IMR-90 (cell line): ENCODE results near the gene ETV6. TPM values are rescaled to one million over a fixed set of nuclear protein-coding genes. Genes with fewer than 3 reads are reported as not detected.
A peak's percentile ranks its signal among the peaks of the same experiment; 100 is the strongest.

Experiments
- ATAC-seq: fragments of 200-7000 bp; cut with Tn5 transposase; 2 replicates; pipeline ENCODE4 v1.9.1; 2020; ENCODE audit warnings: low read depth, mild to moderate bottlenecking, moderate library complexity
- BruUV-seq: library from RNA; stranded (reverse); fragments of 400-500 nt; replicated peaks from 2 replicates; lab custom pipeline; 2021; lab: Mats Ljungman, UMichigan
- CTCF ChIA-PET: fragments of 300-600 bp; formaldehyde crosslinking; extraction: SDS; loops from one replicate; lab custom pipeline; 2021; ENCODE audit warnings: antibody characterized with exemption; lab: Yijun Ruan, JAX
- POLR2A ChIA-PET: fragments of 300-600 bp; sonication (Branson Sonifier 250); formaldehyde crosslinking; loops from one replicate; lab custom pipeline; 2022; ENCODE audit warnings: antibody characterized with exemption; ENCODE audit not compliant: unreplicated experiment; lab: Charles Lee
- DNase-seq: peaks from one replicate; pipeline ENCODE4 v3.0.0; 2013
- H2AFZ ChIP-seq: replicated peaks from 2 replicates; pipeline ENCODE3; 2013; ENCODE audit warnings: low read length, mild to moderate bottlenecking; ENCODE audit not compliant: poor library complexity
- H2AK5ac ChIP-seq: 2 replicates; pipeline ENCODE4 v1.6.1; 2013; ENCODE audit warnings: low read depth, low read length, inconsistent platforms
- H2AK9ac ChIP-seq: replicated peaks from 2 replicates; pipeline ENCODE3; 2013; ENCODE audit warnings: mild to moderate bottlenecking, low read depth, low read length, moderate library complexity; ENCODE audit not compliant: poor library complexity
- H2BK120ac ChIP-seq: 2 replicates; pipeline ENCODE4 v1.6.1; 2013; ENCODE audit warnings: low read depth, low read length, inconsistent platforms
- H2BK15ac ChIP-seq: 3 replicates; pipeline ENCODE4 v1.6.1; 2013; ENCODE audit warnings: low read depth, low read length, inconsistent platforms
- H2BK20ac ChIP-seq: 2 replicates; pipeline ENCODE4 v1.6.1; 2013; ENCODE audit warnings: low read depth, mild to moderate bottlenecking, inconsistent platforms, low read length, moderate library complexity
- H2BK5ac ChIP-seq: 2 replicates; pipeline ENCODE4 v1.6.1; 2013; ENCODE audit warnings: mild to moderate bottlenecking, low read depth, low read length, inconsistent platforms; ENCODE audit not compliant: poor library complexity, severe bottlenecking
- H3K14ac ChIP-seq: replicated peaks from 2 replicates; pipeline ENCODE4 v1.6.1; 2013; ENCODE audit warnings: low read depth, low read length, inconsistent platforms
- H3K18ac ChIP-seq: 2 replicates; pipeline ENCODE4 v1.6.1; 2013; ENCODE audit warnings: low read depth, low read length, control low read depth
- H3K23ac ChIP-seq: 2 replicates; pipeline ENCODE4 v1.6.1; 2013; ENCODE audit warnings: low read depth, low read length, inconsistent platforms
- H3K27ac ChIP-seq: 2 replicates; pipeline ENCODE4 v1.5.1; 2013; ENCODE audit warnings: mild to moderate bottlenecking, control low read depth, low read length; ENCODE audit not compliant: insufficient read depth
- H3K27me3 ChIP-seq: 2 replicates; pipeline ENCODE4 v1.6.1; 2013; ENCODE audit warnings: low read length; ENCODE audit not compliant: control insufficient read depth, insufficient read depth
- H3K36me3 ChIP-seq: 2 replicates; pipeline ENCODE4 v1.6.1; 2013; ENCODE audit warnings: low read length, mixed read lengths; ENCODE audit not compliant: control insufficient read depth, insufficient read depth
- H3K4ac ChIP-seq: 2 replicates; pipeline ENCODE4 v1.6.1; 2013; ENCODE audit warnings: low read depth, low read length, inconsistent platforms
- H3K4me1 ChIP-seq: 2 replicates; pipeline ENCODE4 v1.6.1; 2013; ENCODE audit warnings: low read length, mixed read lengths; ENCODE audit not compliant: control insufficient read depth, insufficient read depth
- H3K4me2 ChIP-seq: 2 replicates; pipeline ENCODE4 v1.6.1; 2013; ENCODE audit warnings: low read depth, mild to moderate bottlenecking, control low read depth, low read length, moderate library complexity
- H3K4me3 ChIP-seq: 2 replicates; pipeline ENCODE4 v1.5.1; 2013; ENCODE audit warnings: low read depth, mild to moderate bottlenecking, control low read depth, low read length, moderate library complexity; ENCODE audit not compliant: insufficient read depth
- H3K56ac ChIP-seq: 2 replicates; pipeline ENCODE4 v1.6.1; 2013; ENCODE audit warnings: low read length, inconsistent platforms; ENCODE audit not compliant: insufficient read depth; ENCODE audit errors: extremely low read depth
- H3K79me1 ChIP-seq, 2 experiments: 2 replicates each; pipeline ENCODE4 v1.6.1; 2013; ENCODE audit warnings: low read length in 2 of 2, inconsistent platforms in 1 of 2, low read depth in 1 of 2
- H3K9ac ChIP-seq: 2 replicates; pipeline ENCODE4 v1.6.1; 2013; ENCODE audit warnings: low read depth, low read length, control low read depth
- H3K9me1 ChIP-seq: 2 replicates; pipeline ENCODE4 v1.6.1; 2013; ENCODE audit warnings: low read length, inconsistent platforms; ENCODE audit not compliant: insufficient read depth
- H3K9me3 ChIP-seq: 2 replicates; pipeline ENCODE4 v1.6.1; 2013; ENCODE audit warnings: low read length; ENCODE audit not compliant: control insufficient read depth, insufficient read depth
- H4K20me1 ChIP-seq: 2 replicates; pipeline ENCODE4 v1.6.1; 2013; ENCODE audit warnings: low read length, inconsistent platforms; ENCODE audit not compliant: insufficient read depth
- H4K5ac ChIP-seq: 2 replicates; pipeline ENCODE4 v1.6.1; 2013; ENCODE audit warnings: mild to moderate bottlenecking, low read depth, low read length, control low read depth
- H4K8ac ChIP-seq, 2 experiments: 2 replicates each; pipeline ENCODE4 v1.6.1; 2013; ENCODE audit warnings: low read depth in 2 of 2, low read length in 2 of 2, control low read depth in 1 of 2, inconsistent platforms in 1 of 2
- H4K91ac ChIP-seq: 2 replicates; pipeline ENCODE4 v1.6.1; 2013; ENCODE audit warnings: low read depth, low read length, inconsistent platforms; ENCODE audit not compliant: insufficient read depth
- CHD1 ChIP-seq: IDR thresholded peaks from 2 replicates; pipeline ENCODE4 v1.6.1; 2012; ENCODE audit warnings: low read depth, low read length, improper control_type of control experiment
- CTCF ChIP-seq: conservative IDR thresholded peaks from 2 replicates; pipeline ENCODE4 v1.5.1; 2012; ENCODE audit warnings: mild to moderate bottlenecking, low read depth, low read length, improper control_type of control experiment
- POLR2A ChIP-seq: IDR thresholded peaks from 2 replicates; pipeline ENCODE4 v1.6.1; 2012; ENCODE audit warnings: mild to moderate bottlenecking, low read depth, low read length
- WGBS, 2 experiments: methylation state at CpG; one replicate each; pipeline versions ENCODE4 v1.1.5 to v1.1.7; 2013; ENCODE audit warnings: missing lambda C conversion rate in 2 of 2; ENCODE audit not compliant: insufficient read length in 1 of 2; ENCODE audit errors: extremely low coverage in 2 of 2; 5-methylcytosine and 5-hydroxymethylcytosine counted together
- dilution Hi-C: fragments of 300-500 bp; cut with HindIII; formaldehyde crosslinking; loops from one replicate; pipeline ENCODE4 v1.14.3; 2018; ENCODE audit warnings: low sequenced_read_pairs; ENCODE audit not compliant: unreplicated experiment
- in situ Hi-C: fragments of 300-500 bp; cut with MboI; formaldehyde crosslinking; loops from 3 replicates; pipeline ENCODE4 v1.14.3; 2019; ENCODE audit warnings: low sequenced_read_pairs, inconsistent platforms, mixed read lengths
- intact Hi-C: fragments of 100-400 bp; cut with micrococcal nuclease; formaldehyde crosslinking; loops from 2 replicates; pipeline ENCODE4 v1.10.0; 2022
- polyA plus RNA-seq, 3 experiments: library from polyadenylated mRNA; depleted of rRNA; stranded (reverse); fragments of >200 nt; gene quantifications; 2 replicates each; pipeline ENCODE4 v1.2.3, GENCODE V29; 2012; ENCODE audit warnings: low replicate concordance in 1 of 3
- total RNA-seq: library from RNA; depleted of rRNA; stranded (reverse); fragments of >200 nt; gene quantifications from 2 replicates; pipeline ENCODE4 v1.2.3, GENCODE V29; 2012

The ETV6 gene
- total and polyA plus RNA-seq, 2 of the 4 experiments (the other 2 are of a cell fraction): 8.4 to 9.9 TPM

GRCh38 chr12:11747969-11748368 is 98.5 kb downstream of the ETV6 start:
- no peaks in the 10 kb centered on the region for H3K27me3 ChIP-seq
- no CpG with 5 or more reads among the region's 3 CpGs for WGBS, 2 experiments
- no peak overlapping the region for H3K4me3 ChIP-seq
- DNase-seq (no peak), ATAC-seq (no peak)
- no peak overlapping the region for H2AK5ac ChIP-seq
- H4K5ac ChIP-seq: no peak overlapping the region
- in situ Hi-C loops: no loop called here
- H3K36me3 ChIP-seq: peaks cover 1% of the 10 kb centered on the region; the same call in 1 of the 2 replicates
- H3K18ac ChIP-seq: no peak overlapping the region
- no peak overlapping the region for H2BK5ac ChIP-seq
- no peak overlapping the region for H3K9ac ChIP-seq
- dilution Hi-C loops: no loop called here
- CTCF ChIA-PET: interaction anchor here (0.7 kb wide), 1 partner anchor 15 kb away, joined by 3 read pairs; no protein-coding TSS in a partner anchor
- H3K4me1 ChIP-seq: peaks cover 7% of the 10 kb centered on the region
- intact Hi-C loops: no loop called here
- H4K91ac ChIP-seq: no peak overlapping the region
- H3K23ac ChIP-seq: no peak overlapping the region
- no peak overlapping the region for H3K4ac ChIP-seq
- no TSS peak for BruUV-seq
- no peak overlapping the region for H3K56ac ChIP-seq
- H3K79me1 ChIP-seq: peaks cover 61 to 79% of the 10 kb centered on the region in 2 experiments
- no peak overlapping the region for H3K27ac ChIP-seq
- TF ChIP-seq CTCF: no peak
- no peak for TF ChIP-seq POLR2A
- TF ChIP-seq CHD1: no peak
- no peak overlapping the region for H2BK120ac ChIP-seq
- H3K14ac ChIP-seq: peak overlapping the region; percentile 65; the same call in 1 of the 2 replicates
- H2BK20ac ChIP-seq: no peak overlapping the region; the same call in 1 of the 2 replicates
- no peaks in the 10 kb centered on the region for H3K9me3 ChIP-seq
- peaks cover 14% of the 10 kb centered on the region for H3K9me1 ChIP-seq
- H2AK9ac ChIP-seq: no peak overlapping the region
- H4K20me1 ChIP-seq: peaks cover 18% of the 10 kb centered on the region
- H3K4me2 ChIP-seq: no peak overlapping the region
- no peak overlapping the region for H2AFZ ChIP-seq
- POLR2A ChIA-PET: no interaction called here
- H4K8ac ChIP-seq: no peak overlapping the region
- H2BK15ac ChIP-seq: no peak overlapping the region
